HCEC 1CT (cell line): ENCODE results near the gene SMIM36.
"Not testable (repeated sequence)": the region's sequence is repeated elsewhere in the genome, so short reads cannot be mapped to it uniquely, and the experiment has no call there.

Experiments
- DNase-seq: peaks from one replicate; pipeline ENCODE4 v3.0.0-alpha.2; 2017

Gene SMIM36

GRCh38 chr17:55510986-55511721 is at the start of gene SMIM36:
TSS of gene SMIM36 (minus strand) at chr17:55511452.
- no peak for DNase-seq

DNA sequence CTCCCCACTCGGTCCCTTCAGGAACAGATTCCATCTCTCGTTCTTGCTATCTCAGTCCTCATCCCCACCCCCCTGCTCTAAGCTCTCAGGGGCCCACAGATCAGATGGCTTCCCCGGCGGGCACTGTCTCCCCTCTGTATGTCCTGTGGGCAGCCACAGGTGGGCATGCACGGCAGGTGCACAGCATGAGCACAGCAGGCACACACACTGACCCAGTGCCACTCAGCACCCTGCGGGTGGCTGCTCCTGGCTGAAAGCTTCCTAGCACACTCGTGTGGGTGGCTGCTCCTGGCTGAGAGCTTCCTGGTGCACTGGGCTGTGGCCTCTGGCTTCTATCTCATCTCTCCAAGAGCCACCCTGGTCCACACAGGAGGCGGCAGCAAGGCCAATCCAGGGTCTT is 44.5 kb upstream of the SMIM36 start:
- DNase-seq = no peak

- peak; percentile 30 for DNase-seq
These were observed 37.9 kb upstream of the SMIM36 start for GRCh38 chr17:55549140-55549539.

DNA sequence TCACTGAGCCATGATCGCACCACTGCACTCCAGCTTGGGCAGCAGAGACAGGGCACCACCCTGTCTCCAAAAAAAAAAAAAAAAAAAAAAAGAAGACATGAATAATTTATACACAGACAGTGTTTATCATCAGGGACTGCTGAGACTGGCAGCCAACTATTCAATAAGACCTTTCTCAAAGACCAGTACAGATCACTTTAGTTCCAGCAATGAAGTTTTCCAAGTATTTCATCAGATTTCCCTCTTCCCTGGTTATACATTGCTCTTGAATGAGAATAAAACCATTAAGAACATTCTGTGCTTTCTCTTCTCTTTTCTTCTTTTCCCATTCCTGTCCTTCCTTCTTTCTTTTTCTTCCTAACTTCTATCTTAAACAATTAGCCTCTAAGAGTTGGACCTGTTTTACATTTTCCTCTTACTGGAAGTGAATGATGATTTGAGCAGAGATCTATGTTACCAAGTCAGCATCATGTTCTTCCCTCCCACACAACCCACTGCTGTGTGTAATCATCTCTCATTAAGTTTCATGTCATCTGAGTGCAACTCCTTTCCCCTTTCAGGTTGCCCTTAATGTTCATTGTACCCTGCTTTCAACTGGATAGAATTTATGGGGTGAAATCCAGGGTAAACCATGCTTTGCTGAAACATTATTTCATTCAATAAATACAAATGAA is 35.9 kb upstream of the SMIM36 start:
- no peak for DNase-seq

DNA sequence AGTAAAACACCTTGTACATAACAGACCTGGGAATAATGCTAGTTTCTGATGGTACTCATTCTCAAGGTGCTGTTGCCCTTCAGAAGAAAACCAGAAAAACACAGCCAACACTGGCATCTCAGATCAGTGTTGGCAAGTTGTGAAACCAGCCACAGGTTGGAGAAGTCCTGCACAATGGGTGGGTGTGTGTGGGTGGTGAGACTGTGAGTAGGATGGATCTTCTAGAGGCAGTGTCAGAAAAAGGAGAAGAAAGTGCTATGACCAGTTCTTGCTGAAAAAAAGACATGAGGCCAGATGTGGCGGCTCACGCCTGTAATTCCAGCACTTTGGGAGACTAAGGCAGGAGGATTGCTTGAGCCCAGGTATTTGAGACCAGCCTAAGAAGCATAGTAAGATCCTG is 35.2 kb upstream of the SMIM36 start:
- DNase-seq = no peak

DNA sequence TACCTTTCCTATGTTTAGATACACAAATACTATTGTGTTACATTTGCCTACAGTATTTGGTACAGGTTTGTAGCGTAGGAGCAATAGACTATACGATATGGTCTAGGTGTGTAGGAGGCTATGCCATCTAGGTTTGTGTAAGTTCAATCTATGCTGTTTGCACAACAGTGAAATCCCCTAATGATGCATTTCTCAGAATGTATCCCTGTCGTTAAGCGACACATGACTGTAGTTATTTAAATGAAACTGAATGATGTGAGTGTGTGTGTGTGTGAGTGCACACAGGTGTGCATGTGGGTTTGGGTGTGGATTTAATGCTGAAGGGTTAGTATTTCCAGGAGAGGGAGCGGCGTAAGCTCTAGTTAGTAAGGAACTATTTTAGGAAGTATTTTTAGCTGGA is 34.6 kb upstream of the SMIM36 start:
- no peak for DNase-seq

DNA sequence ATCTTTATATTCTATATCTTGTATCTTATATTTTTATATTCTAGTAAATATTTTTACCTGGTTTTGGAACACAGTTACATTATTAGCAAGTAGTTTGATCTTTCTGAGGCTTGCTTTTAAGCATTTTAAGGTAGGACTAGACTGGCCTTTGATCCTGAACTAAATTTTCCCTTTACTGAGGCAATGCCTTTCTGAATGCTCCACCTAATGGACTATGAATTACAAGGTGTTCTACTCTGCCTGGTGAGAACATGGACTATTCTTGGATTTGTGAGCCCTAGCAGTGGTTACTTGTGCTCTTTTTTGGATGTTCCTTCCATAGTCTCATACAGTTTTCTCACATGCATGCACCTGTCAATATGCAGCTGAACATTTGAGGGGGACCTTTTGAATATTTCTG is 32.5 kb upstream of the SMIM36 start:
- no peak for DNase-seq

DNA sequence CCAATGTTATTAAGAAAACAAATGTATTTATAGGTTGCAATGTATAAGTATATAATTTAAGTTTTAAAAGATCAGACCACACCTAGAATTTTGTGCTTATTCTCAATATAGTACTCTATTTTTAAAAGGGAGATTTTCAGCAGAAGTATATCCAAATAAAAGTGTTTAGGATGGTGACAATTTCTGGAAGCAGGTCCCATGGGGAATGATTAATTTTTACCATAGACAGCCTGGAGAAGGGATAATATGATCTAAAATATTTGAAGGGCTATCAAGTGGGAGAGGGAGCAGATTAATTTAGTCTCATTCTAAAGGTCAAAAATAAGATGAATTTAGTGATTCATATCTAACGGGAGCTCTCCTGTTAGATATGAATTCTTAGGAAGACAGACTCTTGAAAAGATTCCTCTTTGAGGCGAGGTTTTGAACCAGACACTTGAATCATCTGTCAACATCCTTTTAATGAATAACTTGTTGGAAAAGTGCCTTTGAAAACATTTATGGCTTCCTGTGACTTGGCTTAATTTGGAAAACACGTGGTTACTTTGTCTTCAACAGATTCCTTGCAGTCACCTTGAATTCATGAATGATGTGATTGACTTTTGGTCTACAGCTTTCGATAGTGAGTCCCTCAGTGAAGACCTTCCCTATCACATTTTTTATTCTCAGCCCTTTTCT is 29.3 kb upstream of the SMIM36 start:
- peak; percentile 60 for DNase-seq

GRCh38 chr17:55536205-55536604 is 25.0 kb upstream of the SMIM36 start:
- no peak for DNase-seq

DNA sequence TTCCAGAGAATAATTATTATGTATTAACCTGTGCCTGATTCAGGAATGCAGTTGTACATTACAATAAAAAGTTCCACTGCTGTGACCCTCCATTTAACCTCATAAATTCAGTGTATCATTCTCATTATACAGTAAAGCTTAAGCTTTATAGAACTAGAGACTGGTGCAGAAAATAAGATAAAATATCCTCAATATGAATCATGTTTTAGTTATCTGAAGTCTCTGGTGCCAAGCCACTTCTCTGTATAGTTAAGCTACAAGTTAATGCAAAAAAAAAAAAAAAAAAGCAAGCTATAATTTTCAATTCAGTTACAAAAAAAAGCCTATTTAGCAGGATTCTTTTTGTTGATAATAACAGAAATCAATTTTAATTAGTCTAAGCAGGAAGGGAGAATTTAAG is 22.4 kb upstream of the SMIM36 start:
- DNase-seq = no peak

DNA sequence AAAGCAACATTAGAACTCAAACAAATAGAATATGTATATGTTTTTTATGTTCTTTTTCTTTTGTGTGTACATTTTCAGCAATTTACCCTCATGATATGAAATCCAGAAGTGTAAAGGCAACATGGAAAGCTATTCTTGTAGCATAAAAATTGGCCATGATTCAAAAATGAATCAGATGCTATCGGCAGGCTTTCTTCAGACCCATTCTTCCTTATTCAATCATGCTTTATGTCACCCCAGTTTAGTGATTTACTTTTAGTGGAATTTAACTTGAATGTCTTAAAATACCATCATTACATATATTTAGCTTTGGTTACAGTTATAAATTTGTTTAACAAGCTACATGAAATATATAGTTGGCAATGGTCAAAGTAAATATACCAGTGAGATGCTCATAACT is 21.4 kb upstream of the SMIM36 start:
- no peak for DNase-seq

- no peak for DNase-seq
These were observed 19.9 kb upstream of the SMIM36 start for GRCh38 chr17:55531053-55531728.

GRCh38 chr17:55530064-55530463 is 18.8 kb upstream of the SMIM36 start:
- DNase-seq = no peak

DNA sequence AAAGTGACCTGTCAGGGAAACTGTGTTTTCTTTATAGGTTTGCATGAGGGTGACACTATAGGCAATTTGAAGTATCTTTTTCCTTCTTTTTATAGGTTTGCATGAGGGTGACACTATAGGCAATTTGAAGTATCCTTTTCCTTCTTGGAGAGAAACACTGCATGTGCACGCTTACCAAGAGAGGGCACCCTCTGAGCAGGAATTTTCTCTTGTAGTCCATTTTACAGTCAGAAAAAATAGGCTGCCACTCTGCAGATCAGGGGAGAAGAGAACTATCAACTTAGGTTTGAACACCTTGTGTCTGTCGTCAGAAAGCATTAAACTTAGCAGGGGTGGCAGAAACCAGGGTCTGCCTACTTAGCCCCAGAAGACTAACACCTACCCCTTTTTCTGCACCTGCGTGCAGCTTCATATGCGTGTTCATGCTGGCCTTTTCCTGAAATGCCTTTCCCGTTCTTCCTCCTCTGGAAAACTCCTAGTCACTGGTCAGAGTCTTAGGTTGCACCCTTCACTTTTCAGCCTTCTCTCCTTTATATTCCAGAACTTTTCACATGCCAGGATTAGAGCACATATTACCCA is 16.4 kb upstream of the SMIM36 start:
- peak; percentile 39 for DNase-seq

DNA sequence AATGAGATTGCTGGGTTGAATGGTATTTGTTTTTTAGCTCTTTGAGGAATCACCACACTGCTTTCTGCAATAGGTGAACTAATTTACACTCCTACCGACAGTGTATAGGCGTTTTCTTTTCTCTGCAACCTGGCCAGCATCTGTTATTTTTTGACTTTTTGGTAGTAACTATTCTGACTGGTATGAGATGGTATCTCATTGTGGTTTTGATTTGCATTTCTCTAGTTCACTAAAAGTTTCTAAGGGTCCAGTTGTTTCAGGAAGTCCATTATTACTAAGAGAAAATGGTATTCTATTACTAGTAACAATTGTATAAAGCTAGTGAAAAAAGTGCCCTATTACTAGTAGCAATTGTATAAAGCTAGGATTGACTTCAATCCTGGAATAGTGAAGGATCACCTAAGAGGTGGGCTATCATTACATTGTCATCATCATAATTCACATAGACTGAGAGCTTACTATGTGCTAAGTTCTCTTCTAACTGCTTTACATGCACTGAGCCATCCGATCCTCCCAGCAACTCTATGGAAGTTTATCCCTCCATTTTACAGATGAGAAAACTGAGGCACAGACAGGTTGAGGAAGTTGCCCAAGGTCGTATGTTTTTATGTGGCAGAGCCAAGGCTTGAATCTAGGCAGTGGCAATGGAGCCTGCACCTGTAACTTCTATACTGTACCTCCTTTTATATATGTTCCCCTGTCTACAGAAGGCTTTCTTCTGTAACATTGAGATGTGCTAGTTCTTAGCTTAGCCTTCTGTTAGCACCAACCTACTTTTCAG is 13.4 kb upstream of the SMIM36 start:
- no peak for DNase-seq

DNA sequence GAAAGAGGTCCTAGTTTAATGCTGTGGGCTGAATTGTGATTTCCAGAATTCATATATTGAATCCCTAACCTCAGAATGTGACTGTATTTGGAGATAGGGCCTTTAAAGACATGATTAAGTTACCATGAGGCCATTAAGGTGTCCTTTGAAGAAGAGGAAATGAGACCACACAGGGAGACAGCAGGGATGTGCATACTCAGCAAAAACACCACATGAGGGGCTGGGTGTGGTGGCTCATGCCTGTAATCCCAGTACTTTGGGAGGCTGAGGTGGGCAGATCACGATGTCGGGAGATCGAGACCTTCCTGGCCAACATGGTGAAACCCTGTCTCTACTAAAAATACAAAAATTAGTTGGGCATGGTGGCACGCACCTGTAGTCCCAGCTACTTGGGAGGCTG is 11.8 kb upstream of the SMIM36 start:
- DNase-seq = not testable (repeated sequence)

DNA sequence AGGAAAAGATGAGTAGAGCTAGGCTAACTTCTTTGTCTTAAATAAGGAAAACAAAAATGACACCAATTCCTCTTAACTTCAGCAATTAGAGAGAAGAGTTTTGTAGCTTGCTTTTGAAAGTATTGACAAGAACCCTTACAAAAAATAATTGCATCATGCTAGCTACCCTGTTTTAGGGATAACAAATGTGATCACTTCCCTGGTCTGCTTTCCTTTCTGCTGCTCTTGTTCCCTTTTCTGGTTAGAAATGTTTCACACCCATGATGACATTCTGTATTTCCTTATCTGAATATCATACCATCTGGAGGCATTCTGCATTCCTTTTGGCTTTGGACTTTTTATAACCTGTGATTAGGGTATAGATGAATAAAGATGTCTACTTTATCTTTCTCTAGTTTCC is 9.9 kb upstream of the SMIM36 start:
- DNase-seq = no peak

- DNase-seq = no peak
These were observed 9.2 kb upstream of the SMIM36 start for GRCh38 chr17:55520402-55520801.

DNA sequence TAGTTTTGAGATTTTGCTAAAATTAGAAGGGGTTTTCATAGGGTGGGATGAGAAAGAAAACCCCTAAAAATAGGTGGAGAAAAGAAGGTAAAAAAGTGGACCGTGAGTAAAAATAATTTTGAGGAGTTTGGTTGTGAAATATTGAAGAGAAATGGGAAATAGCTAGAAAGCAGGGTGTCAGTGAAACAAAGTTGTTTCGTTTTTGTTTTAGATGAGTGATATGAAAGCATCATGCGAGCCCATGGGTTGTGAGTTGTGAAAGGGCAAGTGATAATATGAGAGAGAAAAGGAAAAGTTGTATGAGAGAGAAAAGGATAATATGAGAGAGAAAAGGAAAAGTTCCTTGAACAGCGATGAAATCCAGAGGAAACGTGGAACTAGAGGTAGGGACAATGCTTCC is 7.3 kb upstream of the SMIM36 start:
- DNase-seq = no peak

- peak; percentile 49 for DNase-seq
These were observed 2.8 kb upstream of the SMIM36 start for GRCh38 chr17:55513885-55514590.

DNA sequence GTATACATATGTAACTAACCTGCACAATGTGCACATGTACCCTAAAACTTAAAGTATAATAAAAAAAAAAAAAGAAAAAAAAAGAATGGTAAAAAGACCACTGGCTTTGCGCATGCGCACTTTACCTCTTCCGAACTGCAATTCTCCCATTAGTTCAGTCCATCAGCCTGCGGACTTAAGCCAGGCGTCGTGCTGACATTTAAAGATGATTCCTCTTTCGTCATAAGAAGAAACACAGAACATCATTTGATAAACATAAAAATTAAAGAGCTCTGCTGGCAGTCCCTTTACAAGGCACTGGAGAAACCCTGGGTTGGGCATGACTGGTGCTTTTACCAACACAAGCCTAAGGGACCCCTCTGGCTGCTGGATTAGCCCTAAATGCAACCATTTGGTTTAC is 3.6 kb downstream of the SMIM36 start:
- DNase-seq = not testable (repeated sequence)

DNA sequence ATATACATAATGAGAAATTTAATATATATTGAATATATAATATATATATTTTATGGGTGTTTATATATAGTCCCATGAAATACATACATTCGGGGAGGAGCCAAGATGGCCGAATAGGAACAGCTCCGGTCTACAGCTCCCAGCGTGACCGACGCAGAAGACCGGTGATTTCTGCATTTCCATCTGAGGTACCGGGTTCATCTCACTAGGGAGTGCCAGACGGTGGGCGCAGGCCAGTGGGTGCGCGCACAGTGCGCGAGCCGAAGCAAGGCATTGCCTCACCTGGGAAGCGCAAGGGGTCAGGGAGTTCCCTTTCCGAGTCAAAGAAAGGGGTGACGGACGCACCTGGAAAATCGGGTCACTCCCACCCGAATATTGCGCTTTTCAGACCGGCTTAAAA is 9.6 kb downstream of the SMIM36 start:
- DNase-seq = not testable (repeated sequence)
